C1 segment of cervical spinal cord (tissue), 14 donors: Measurements from ENCODE around the gene MOV10.

Experiments
- DNase-seq, 14 donors: peaks; one replicate each; lab custom pipeline; 2025; lab: John Stamatoyannopoulos, UW

Gene MOV10, protein sequence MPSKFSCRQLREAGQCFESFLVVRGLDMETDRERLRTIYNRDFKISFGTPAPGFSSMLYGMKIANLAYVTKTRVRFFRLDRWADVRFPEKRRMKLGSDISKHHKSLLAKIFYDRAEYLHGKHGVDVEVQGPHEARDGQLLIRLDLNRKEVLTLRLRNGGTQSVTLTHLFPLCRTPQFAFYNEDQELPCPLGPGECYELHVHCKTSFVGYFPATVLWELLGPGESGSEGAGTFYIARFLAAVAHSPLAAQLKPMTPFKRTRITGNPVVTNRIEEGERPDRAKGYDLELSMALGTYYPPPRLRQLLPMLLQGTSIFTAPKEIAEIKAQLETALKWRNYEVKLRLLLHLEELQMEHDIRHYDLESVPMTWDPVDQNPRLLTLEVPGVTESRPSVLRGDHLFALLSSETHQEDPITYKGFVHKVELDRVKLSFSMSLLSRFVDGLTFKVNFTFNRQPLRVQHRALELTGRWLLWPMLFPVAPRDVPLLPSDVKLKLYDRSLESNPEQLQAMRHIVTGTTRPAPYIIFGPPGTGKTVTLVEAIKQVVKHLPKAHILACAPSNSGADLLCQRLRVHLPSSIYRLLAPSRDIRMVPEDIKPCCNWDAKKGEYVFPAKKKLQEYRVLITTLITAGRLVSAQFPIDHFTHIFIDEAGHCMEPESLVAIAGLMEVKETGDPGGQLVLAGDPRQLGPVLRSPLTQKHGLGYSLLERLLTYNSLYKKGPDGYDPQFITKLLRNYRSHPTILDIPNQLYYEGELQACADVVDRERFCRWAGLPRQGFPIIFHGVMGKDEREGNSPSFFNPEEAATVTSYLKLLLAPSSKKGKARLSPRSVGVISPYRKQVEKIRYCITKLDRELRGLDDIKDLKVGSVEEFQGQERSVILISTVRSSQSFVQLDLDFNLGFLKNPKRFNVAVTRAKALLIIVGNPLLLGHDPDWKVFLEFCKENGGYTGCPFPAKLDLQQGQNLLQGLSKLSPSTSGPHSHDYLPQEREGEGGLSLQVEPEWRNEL

GRCh38 chr1:112674440-112674985, at the start of gene MOV10:
MOV10 (plus strand) TSS chr1:112674659; CDS start chr1:112674913, 254 bp downstream.
- peak in 10 of 14 donors; percentile 17 to 79 (median 66) for DNase-seq

DNA sequence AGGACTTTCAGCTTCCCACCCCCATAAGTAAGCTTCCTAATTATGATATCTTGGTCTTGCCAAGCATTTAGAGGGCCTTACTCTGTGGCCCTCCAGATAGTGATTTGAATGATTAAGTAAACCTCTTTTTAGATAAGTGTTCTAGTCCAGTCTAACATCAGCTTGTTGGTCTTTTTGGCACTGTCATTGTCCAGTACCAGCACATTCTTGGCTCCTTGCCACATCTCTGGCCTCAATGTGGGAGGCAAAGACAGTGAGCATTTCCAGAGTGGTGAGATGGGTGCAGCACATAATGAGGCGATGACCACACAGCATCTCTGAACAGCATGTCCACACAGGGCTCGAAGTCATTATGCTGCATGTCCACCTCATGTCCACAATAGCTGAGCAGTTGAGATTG, 48.8 kb upstream of the MOV10 start:
- peak in 1 of 14 donors; percentile 9 for DNase-seq

GRCh38 chr1:112626193-112626592, 48.3 kb upstream of the MOV10 start:
- DNase-seq: no peak

DNA sequence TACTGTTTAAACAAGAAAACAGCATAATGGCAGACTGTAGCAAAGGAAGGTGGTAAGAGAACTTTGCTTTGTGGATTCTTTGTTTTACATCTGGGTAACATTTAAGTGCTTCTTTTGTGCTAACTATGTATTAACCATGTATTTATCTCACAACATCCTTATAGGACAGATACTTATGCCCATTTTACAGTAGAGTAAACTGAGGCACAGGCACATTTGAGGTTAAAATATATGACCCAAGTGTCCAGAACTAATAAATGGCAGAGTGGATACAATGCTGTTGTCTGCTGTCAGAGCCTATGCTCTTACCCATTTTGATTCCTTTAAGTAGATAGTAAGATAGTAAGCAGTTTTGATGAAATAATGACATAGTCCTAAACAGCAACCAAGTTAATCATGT, 47.6 kb upstream of the MOV10 start:
- no peak for DNase-seq

- no peak for DNase-seq
Measured at GRCh38 chr1:112628516-112628915, 45.9 kb upstream of the MOV10 start.

DNA sequence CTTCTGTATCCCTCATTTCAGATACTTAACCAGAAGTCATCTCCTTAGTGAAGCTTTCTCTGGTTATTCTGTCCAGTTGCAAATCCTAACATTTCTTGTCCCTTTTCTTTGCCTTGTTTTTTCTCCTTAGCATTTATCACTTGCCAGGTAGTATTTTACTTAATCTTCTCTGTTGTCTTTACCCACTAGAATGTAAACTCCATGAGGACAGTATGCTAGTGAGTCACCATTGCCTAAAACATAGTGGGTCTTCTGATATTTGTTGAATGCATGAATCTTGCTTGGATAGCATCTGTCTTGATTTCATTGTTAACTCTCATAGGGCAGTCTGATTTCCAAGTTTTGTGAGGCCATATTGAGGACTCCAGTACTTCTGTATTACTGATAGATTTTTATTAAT, 45.2 kb upstream of the MOV10 start:
- DNase-seq: no peak

- DNase-seq: no peak
Measured at GRCh38 chr1:112633628-112634027, 40.8 kb upstream of the MOV10 start.

- no peak for DNase-seq
Measured at GRCh38 chr1:112634367-112634766, 40.1 kb upstream of the MOV10 start.

GRCh38 chr1:112636056-112636455, 38.4 kb upstream of the MOV10 start:
- DNase-seq: no peak

GRCh38 chr1:112636597-112637253, 37.7 kb upstream of the MOV10 start:
- no peak for DNase-seq

- peak in 9 of 14 donors; percentile 5 to 33 (median 19) for DNase-seq
Measured at GRCh38 chr1:112637254-112638109, 37.0 kb upstream of the MOV10 start.

DNA sequence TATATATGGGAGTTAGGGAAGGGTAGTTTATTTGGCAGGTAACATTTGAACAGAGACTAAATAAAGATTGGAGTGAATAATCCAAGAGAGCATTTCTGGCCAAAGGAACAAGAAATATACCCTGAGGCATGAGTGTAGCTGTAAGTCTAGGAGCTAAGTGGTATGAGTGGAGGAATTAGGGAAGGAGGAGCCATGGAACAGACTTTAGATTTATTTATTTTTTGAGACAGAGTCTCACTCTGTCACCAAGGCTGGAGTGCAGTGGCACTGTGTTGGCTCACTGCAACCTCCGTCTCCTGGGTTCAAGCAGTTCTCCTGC, 36.4 kb upstream of the MOV10 start:
- DNase-seq: no peak

- DNase-seq: peak in 1 of 14 donors; percentile 17
Measured at GRCh38 chr1:112640437-112640836, 34.0 kb upstream of the MOV10 start.

- no peak for DNase-seq
Measured at GRCh38 chr1:112643080-112643479, 31.4 kb upstream of the MOV10 start.

DNA sequence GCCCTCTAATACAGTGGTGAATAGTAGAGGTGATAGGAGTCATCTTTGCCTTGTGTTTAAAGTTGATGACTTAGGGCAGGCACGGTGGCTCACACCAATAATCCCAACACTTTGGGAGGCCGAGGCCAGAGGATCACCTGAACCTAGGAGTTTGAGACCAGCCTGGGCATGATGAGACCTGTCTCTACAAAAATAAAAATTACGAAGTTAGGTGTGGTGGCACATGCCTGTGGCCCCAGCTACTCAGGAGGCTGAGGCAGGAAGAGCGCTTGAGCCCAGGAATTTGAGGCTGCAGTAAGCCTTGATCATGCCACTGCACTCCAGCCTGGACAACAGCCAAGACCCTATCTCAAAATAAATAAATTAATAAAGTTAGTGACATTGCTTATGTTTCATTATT, 28.2 kb upstream of the MOV10 start:
- DNase-seq: no peak

DNA sequence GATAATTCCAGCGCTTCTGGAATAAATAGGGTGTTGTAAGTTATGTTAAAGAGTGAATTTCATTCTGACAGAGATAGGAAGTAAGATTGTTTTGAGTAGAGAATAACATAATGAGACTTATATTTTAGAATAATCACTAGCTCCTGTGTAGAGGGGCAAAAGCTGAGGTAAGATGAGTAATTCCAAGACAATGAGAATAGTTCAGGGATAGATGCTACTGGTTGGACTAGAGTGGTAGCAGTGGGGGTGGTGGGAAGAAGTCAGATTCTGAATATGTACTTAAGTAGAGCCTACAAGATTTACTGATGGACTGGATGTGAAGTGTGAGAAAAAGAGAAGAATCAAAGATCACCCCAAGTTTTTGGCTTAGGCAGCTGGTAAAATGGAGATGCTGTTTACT, 23.3 kb upstream of the MOV10 start:
- no peak for DNase-seq

GRCh38 chr1:112665857-112666256, 8.6 kb upstream of the MOV10 start:
- no peak for DNase-seq

DNA sequence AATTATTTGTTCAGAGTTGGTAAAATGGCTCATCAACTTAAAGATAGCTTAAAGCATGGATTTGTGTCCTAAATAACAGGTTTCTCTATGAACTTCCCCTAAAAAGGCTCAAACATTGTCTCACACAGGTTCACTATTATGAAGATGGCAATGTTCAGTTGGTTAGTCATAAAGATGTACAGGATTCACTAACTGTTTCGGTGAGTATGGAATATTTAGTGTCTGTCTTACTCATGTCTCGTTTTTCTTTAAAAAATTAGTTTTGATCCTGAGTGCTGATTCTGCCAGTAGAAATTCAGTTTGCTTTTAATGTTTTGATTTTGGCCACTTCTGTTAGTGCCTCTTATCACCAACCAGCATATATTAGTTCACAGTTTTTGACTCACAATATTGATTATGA, 7.5 kb upstream of the MOV10 start:
- DNase-seq: no peak

- no peak for DNase-seq
Measured at GRCh38 chr1:112672009-112672408, 2.5 kb upstream of the MOV10 start.

DNA sequence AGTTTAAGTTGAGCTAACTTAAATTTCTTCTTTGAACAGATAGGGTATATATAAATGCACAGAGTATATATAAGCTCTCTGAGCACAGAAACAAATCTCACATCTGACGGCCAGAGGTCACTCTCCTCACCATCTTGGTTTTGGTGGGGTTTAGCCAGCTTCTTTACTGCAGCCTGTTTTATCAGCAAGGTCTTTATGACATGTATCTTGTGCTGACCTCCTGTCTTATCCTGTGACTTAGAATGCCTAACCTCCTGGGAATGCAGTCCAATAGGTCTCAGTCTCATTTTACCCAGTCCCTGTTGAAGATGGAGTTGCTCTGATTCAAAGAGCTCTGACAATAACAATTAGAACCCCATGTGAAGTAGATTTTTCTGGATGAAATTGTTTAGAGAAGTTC, 1.6 kb upstream of the MOV10 start:
- no peak for DNase-seq
